Lung (tissue), 12 donors: ENCODE data around the gene MTA1. TPM values are rescaled to one million over a fixed set of nuclear protein-coding genes. Genes with fewer than 3 reads are reported as not detected.
A peak's percentile ranks its signal among the peaks of the same experiment; 100 is the strongest.

ENCODE experiments used
- ATAC-seq: fragments of 200-7000 bp; cut with Tn5 transposase; one replicate; pipeline ENCODE4 v1.9.1; 2020; ENCODE audit warnings: moderate number of reproducible peaks; ENCODE audit not compliant: insufficient read depth, low FRiP score
- DNase-seq, 3 donors: peaks; one replicate each; pipeline ENCODE4 v3.0.0-alpha.2; 2013 to 2017
- H3K27ac ChIP-seq, 2 donors: one replicate each; pipeline ENCODE4 v1.5.1; 2013; ENCODE audit warnings: mild to moderate bottlenecking in 2 of 2, moderate library complexity in 2 of 2, control low read depth in 1 of 2, inconsistent platforms in 1 of 2, low read depth in 1 of 2, low read length in 1 of 2
- H3K27me3 ChIP-seq, 3 donors: one replicate each; pipeline ENCODE4 v1.5.1; 2013; ENCODE audit warnings: low read length in 2 of 3; ENCODE audit not compliant: control insufficient read depth in 3 of 3, insufficient read depth in 3 of 3
- H3K36me3 ChIP-seq, 4 donors: one replicate each; pipeline ENCODE4 v1.5.1; 2013; ENCODE audit warnings: low read length in 4 of 4, mild to moderate bottlenecking in 1 of 4, moderate library complexity in 1 of 4; ENCODE audit not compliant: control insufficient read depth in 4 of 4, insufficient read depth in 4 of 4
- H3K4me1 ChIP-seq, 5 donors: one replicate each; pipeline ENCODE4 v1.5.1; 2013; ENCODE audit warnings: low read length in 5 of 5, mild to moderate bottlenecking in 2 of 5, moderate library complexity in 1 of 5; ENCODE audit not compliant: control insufficient read depth in 5 of 5, insufficient read depth in 5 of 5
- H3K4me3 ChIP-seq: one replicate; pipeline ENCODE4 v1.5.1; 2013; ENCODE audit warnings: mild to moderate bottlenecking, control low read depth, moderate library complexity
- H3K9ac ChIP-seq, 2 donors: one replicate each; pipeline ENCODE4 v1.5.1; 2013; ENCODE audit warnings: low read length in 2 of 2, control low read depth in 1 of 2; ENCODE audit not compliant: insufficient read depth in 1 of 2
- H3K9me3 ChIP-seq, 4 donors: one replicate each; pipeline ENCODE4 v1.5.1; 2013; ENCODE audit warnings: low read length in 3 of 4, mild to moderate bottlenecking in 1 of 4, moderate library complexity in 1 of 4; ENCODE audit not compliant: control insufficient read depth in 4 of 4, insufficient read depth in 3 of 4
- CTCF ChIP-seq: IDR thresholded peaks from 2 replicates; pipeline ENCODE4 v1.5.1; 2012; ENCODE audit warnings: mild to moderate bottlenecking; ENCODE audit errors: control extremely low read depth, extremely low read depth
- WGBS, 2 donors: extraction: QIAGEN DNeasy Blood & Tissue Kit; methylation state at CpG; one replicate each; pipeline ENCODE4 v1.1.7; 2013; 5-methylcytosine and 5-hydroxymethylcytosine counted together
- polyA plus RNA-seq, 2 donors: library from polyadenylated mRNA; stranded (reverse); fragments of 200-250 nt; gene quantifications; one replicate each; pipeline ENCODE4 v1.2.1, GENCODE V29; 2013
- total RNA-seq, 2 donors: library from RNA; depleted of rRNA in 1 of 2; stranded (reverse); fragments of >200 nt in 1 of 2; gene quantifications; one replicate each; pipeline ENCODE4 v1.2.1, GENCODE V29; 2014 to 2021
- donor health status: control.
- donor health status: control.
- donor health status: Bipolar disorder and iron deficiency.
- donor health status: healthy.
- donor health status: DM: yes; HTN: yes; CAD: no.

The MTA1 gene
- total and polyA plus RNA-seq, 4 donors, result 40.2 to 113 (median 63.6) TPM

GRCh38 chr14:105461903-105462302 lies 42.3 kb downstream of the MTA1 start:
- 97 to 98% methylated on average over 18 of the region's 18 CpGs for WGBS, 2 donors
- no peak for TF ChIP-seq CTCF
- no peaks in the 10 kb centered on the region for H3K9me3 ChIP-seq
- H3K27me3 ChIP-seq, result no peaks in the 10 kb centered on the region
- no peak overlapping the region for H3K4me3 ChIP-seq
- H3K9ac ChIP-seq, result no peak overlapping the region
- DNase-seq, result no peak
- H3K27ac ChIP-seq, result no peak overlapping the region
- peaks cover 0 to 10% (median 4%) of the 10 kb centered on the region in 5 donors for H3K4me1 ChIP-seq
- H3K36me3 ChIP-seq, result peaks cover 2 to 67% (median 14%) of the 10 kb centered on the region in 4 donors
- no peak for ATAC-seq

- H3K27me3 ChIP-seq, result no peaks in the 10 kb centered on the region
- 94 to 96% methylated on average over 33 of the region's 33 CpGs for WGBS, 2 donors
- no peak for TF ChIP-seq CTCF
- peaks cover 0 to 28% (median 8%) of the 10 kb centered on the region in 5 donors for H3K4me1 ChIP-seq
- no peaks in the 10 kb centered on the region for H3K9me3 ChIP-seq
- DNase-seq (no peak), ATAC-seq (no peak)
- no peak overlapping the region for H3K4me3 ChIP-seq
- no peak overlapping the region for H3K27ac ChIP-seq
- peaks cover 2 to 73% (median 19%) of the 10 kb centered on the region in 4 donors for H3K36me3 ChIP-seq
- no peak overlapping the region for H3K9ac ChIP-seq
These were observed 44.9 kb downstream of the MTA1 start for GRCh38 chr14:105464501-105464900.

GRCh38 chr14:105465209-105466031 lies 45.8 kb downstream of the MTA1 start:
- Histone ChIP-seq H3K27ac (peak overlapping the region; percentile 13 to 91), H3K9ac (no peak overlapping the region), H3K9me3 (no peaks in the 10 kb centered on the region), H3K36me3 (peaks cover 2 to 74% (median 17%) of the 10 kb centered on the region in 4 donors), H3K4me3 (no peak overlapping the region), H3K4me1 (peaks cover 0 to 36% (median 13%) of the 10 kb centered on the region in 5 donors), H3K27me3 (no peaks in the 10 kb centered on the region)
- DNase-seq, result peak in 2 of 3 donors; percentile 34 to 52
- no peak for TF ChIP-seq CTCF
- ATAC-seq, result peak; percentile 35
- WGBS, 2 donors, result 76 to 86% methylated on average over 19 to 20 of the region's 20 CpGs
